Endodermal cell (in vitro differentiated cells): ENCODE measurements around the gene C19orf73. TPM values are rescaled to one million over a fixed set of nuclear protein-coding genes. Genes with fewer than 3 reads are reported as not detected.

ENCODE experiments used
- DNase-seq: peaks from one replicate; pipeline ENCODE4 v3.0.0-alpha.2; 2017
- H3K27ac ChIP-seq: 2 replicates; pipeline ENCODE4 v1.5.1; 2013; ENCODE audit warnings: mild to moderate bottlenecking, low read depth, low read length, moderate library complexity
- H3K27me3 ChIP-seq: 2 replicates; pipeline ENCODE4 v1.6.1; 2013; ENCODE audit warnings: mild to moderate bottlenecking, low read length, moderate library complexity; ENCODE audit not compliant: insufficient read depth, control insufficient read depth, poor library complexity, severe bottlenecking
- H3K36me3 ChIP-seq: 2 replicates; pipeline ENCODE4 v1.7.0; 2013; ENCODE audit warnings: mild to moderate bottlenecking, low read length, moderate library complexity; ENCODE audit not compliant: control insufficient read depth, insufficient read depth
- H3K4me1 ChIP-seq: one replicate; pipeline ENCODE4 v1.7.0; 2013; ENCODE audit warnings: low read length; ENCODE audit not compliant: control insufficient read depth, insufficient read depth
- H3K4me3 ChIP-seq: 2 replicates; pipeline ENCODE4 v1.5.1; 2013; ENCODE audit warnings: mild to moderate bottlenecking, low read length, moderate library complexity
- H3K9ac ChIP-seq: 2 replicates; pipeline ENCODE4 v1.6.1; 2013; ENCODE audit warnings: mild to moderate bottlenecking, low read length, moderate library complexity; ENCODE audit not compliant: poor library complexity, severe bottlenecking; ENCODE audit errors: extremely low read depth
- H3K9me3 ChIP-seq: 2 replicates; pipeline ENCODE4 v1.6.1; 2013; ENCODE audit warnings: mild to moderate bottlenecking, low read length, moderate library complexity; ENCODE audit not compliant: control insufficient read depth
- H3K27ac Mint-ChIP-seq: 2 replicates; pipeline ENCODE4 v1.8.0; 2020; ENCODE audit warnings: mixed read lengths
- H3K27me3 Mint-ChIP-seq: 2 replicates; pipeline ENCODE4 v1.8.0; 2021; ENCODE audit warnings: mild to moderate bottlenecking, mixed read lengths; ENCODE audit not compliant: insufficient read depth
- H3K36me3 Mint-ChIP-seq: 2 replicates; pipeline ENCODE4 v1.8.0; 2020; ENCODE audit warnings: low read depth, mixed read lengths
- H3K4me1 Mint-ChIP-seq: 2 replicates; pipeline ENCODE4 v1.8.0; 2020; ENCODE audit warnings: mixed read lengths
- H3K4me3 Mint-ChIP-seq: 2 replicates; pipeline ENCODE4 v1.8.0; 2020; ENCODE audit warnings: mild to moderate bottlenecking, moderate library complexity, mixed read lengths
- H3K9me3 Mint-ChIP-seq: 2 replicates; pipeline ENCODE4 v1.8.0; 2020; ENCODE audit warnings: mild to moderate bottlenecking, mixed read lengths
- WGBS, 2 experiments: methylation state at CpG; one replicate each; pipeline versions ENCODE4 v1.1.5 to v1.1.7; 2013; ENCODE audit warnings: missing lambda C conversion rate in 2 of 2, mixed read lengths in 1 of 2; ENCODE audit not compliant: insufficient coverage in 1 of 2, insufficient read length in 1 of 2; 5-methylcytosine and 5-hydroxymethylcytosine counted together
- total RNA-seq, 2 donors: library from RNA; stranded (reverse); fragmentation: NEBNext Ultra II Directional in 1 of 2; extraction: Animal tissue kit (Norgen Biotek cat#: 25700) in 1 of 2; gene quantifications; 2 replicates in 1 of 2; 3 replicates in 1 of 2; pipeline ENCODE4 v1.2.1, GENCODE V29; 2021
- TF ChIP-seq, protein P1 (sequence below): fragments of 200-600 bp; sonication (generic); conservative IDR thresholded peaks from 2 replicates; pipeline ENCODE4 v1.5.0; 2021; ENCODE audit warnings: antibody characterized with exemption, mild to moderate bottlenecking

The C19orf73 gene
- total RNA-seq, 2 donors from 2014 or later, result 1.9 to 2.5 TPM

DNA sequence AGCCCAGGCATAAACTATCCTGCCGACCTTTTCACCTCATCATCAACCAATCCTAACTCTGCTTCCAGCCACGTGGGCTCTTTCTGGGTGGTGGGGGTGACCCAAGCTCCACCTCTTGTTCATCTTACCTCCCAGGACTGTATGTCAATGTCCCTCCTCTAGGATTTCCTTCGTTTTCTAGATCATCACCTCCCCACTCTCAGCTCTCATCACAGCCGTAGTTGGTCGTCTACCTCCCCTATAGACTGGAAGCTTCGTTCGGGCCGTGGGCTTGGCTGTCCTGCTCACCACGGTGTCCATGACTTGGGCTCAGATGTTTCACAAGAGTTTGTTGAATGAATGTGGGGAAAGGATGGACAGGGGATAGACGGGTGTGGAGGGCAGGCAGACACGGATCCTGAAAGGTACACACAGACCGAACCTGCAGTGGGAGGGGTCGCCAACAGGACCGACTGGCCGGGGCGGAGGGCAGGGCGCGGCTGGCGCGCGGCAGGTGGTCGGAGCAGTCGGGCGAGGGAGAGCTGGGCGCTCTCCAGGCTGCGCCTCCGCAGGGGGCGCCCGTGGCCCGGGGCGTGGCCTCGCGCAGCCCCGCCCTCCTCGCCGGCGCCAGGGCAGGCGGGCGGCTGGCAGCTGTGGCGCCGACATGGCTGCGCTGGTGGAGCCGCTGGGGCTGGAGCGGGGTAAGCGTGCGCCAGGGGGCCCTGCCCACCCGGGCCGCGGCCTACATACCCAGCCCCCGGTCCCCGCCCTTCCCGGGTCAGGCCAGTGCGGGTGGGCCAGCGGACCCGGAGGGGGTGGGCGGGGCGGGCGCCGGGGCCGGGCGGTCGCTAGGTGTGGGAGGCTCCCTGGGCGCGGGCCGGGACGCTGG is 4.9 kb downstream of the C19orf73 start, which contains the start of gene LIN7B:
LIN7B (plus strand) TSS at position 609 of the 868 bp plus-strand sequence; CDS start at position 644, 35 bp downstream.
- Mint-ChIP-seq H3K27me3 (peaks cover 17% of the 10 kb centered on the region), H3K36me3 (peaks cover 11% of the 10 kb centered on the region), H3K27ac (peak within 1 kb of the TSS; percentile 60), H3K4me3 (peak within 1 kb of the TSS; percentile 57), H3K4me1 (peaks cover 13% of the 10 kb centered on the region), H3K9me3 (no peaks in the 10 kb centered on the region)
- Histone ChIP-seq H3K27me3 (no peaks in the 10 kb centered on the region), H3K27ac (no peak within 1 kb of the TSS), H3K4me3 (peak within 1 kb of the TSS; percentile 78), H3K9me3 (no peaks in the 10 kb centered on the region), H3K36me3 (peaks cover 9% of the 10 kb centered on the region), H3K4me1 (no peaks in the 10 kb centered on the region), H3K9ac (no peak within 1 kb of the TSS)
- 2 to 5% methylated on average over 9 to 66 of the region's 66 CpGs for WGBS, 2 experiments
- DNase-seq, result peak; percentile 88
- TF ChIP-seq, protein P1, sequence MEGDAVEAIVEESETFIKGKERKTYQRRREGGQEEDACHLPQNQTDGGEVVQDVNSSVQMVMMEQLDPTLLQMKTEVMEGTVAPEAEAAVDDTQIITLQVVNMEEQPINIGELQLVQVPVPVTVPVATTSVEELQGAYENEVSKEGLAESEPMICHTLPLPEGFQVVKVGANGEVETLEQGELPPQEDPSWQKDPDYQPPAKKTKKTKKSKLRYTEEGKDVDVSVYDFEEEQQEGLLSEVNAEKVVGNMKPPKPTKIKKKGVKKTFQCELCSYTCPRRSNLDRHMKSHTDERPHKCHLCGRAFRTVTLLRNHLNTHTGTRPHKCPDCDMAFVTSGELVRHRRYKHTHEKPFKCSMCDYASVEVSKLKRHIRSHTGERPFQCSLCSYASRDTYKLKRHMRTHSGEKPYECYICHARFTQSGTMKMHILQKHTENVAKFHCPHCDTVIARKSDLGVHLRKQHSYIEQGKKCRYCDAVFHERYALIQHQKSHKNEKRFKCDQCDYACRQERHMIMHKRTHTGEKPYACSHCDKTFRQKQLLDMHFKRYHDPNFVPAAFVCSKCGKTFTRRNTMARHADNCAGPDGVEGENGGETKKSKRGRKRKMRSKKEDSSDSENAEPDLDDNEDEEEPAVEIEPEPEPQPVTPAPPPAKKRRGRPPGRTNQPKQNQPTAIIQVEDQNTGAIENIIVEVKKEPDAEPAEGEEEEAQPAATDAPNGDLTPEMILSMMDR, result peak; percentile 58

DNA sequence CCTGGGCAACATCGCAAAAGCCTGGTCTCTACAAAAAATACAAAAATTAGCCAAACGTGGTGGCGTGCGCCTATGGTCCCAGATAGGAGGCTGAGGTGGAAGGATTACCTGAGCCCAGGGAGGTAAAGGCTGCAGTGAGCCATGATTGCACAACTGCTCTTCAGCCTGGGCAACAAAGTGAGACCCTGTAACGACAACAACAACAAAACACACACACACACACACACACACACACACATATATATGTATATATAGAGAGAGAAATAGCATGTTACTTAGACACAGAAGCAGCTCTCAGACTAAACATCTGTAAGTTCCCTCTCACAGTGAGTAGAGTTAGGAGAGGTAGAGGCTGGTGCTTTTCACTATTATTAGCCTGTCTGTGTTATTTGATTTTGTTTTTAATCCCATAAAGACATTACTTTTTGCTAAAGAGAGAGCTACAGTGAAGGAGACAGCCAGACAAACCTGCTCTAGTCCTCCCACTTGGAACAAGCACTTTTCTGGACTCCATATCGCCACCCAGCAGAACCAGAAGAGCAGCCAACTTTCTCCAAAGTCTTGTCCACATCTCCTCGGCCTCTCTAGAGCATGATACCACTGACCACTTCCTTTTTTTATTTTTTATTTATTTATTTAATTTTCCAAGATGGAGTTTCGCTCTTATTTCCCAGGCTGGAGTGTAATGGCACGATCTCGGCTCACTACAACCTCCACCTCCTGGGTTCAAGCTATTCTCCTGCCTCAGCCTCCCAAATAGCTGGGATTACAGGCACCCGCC is 7.5 kb downstream of the C19orf73 start:
- Histone ChIP-seq H3K27me3 (no peaks in the 10 kb centered on the region), H3K27ac (no peak overlapping the region), H3K4me3 (no peak overlapping the region), H3K9ac (no peak overlapping the region), H3K9me3 (no peaks in the 10 kb centered on the region), H3K4me1 (no peaks in the 10 kb centered on the region), H3K36me3 (peaks cover 34% of the 10 kb centered on the region)
- Mint-ChIP-seq H3K36me3 (peaks cover 30% of the 10 kb centered on the region), H3K4me1 (peaks cover 10% of the 10 kb centered on the region), H3K4me3 (no peak overlapping the region), H3K9me3 (no peaks in the 10 kb centered on the region), H3K27ac (no peak overlapping the region), H3K27me3 (peaks cover 8% of the 10 kb centered on the region)
- DNase-seq, result no peak
- 84 to 94% methylated on average over 7 to 10 of the region's 11 CpGs for WGBS, 2 experiments
- TF ChIP-seq, protein P1, result no peak

DNA sequence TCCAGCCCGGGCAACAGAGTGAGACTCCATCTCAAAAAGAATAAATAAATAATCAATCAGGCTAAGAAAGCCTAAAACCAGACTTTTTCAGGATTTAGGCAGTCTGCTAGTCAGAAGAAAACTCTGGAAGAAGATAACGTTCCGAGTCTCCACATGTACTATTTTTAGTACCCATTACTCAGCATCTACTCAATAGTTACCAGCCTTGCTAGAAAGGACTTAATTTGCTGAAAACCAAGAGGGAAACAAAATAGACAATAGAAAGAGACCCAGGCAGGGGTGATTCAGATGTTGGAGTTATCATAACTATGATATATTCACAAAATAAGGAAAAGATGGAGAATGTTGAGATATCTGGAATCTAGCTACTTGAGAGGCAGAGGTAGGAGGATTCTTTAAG is 8.4 kb downstream of the C19orf73 start:
- no peak overlapping the region for H3K27ac Mint-ChIP-seq
- 86 to 90% methylated on average over 1 to 3 of the region's 3 CpGs for WGBS, 2 experiments
- Histone ChIP-seq H3K27ac (no peak overlapping the region), H3K4me1 (no peaks in the 10 kb centered on the region), H3K4me3 (no peak overlapping the region), H3K9me3 (no peaks in the 10 kb centered on the region), H3K9ac (no peak overlapping the region), H3K36me3 (peaks cover 42% of the 10 kb centered on the region), H3K27me3 (no peaks in the 10 kb centered on the region)
- peaks cover 34% of the 10 kb centered on the region for H3K36me3 Mint-ChIP-seq
- H3K4me3 Mint-ChIP-seq, result no peak overlapping the region
- DNase-seq, result no peak
- H3K9me3 Mint-ChIP-seq, result no peaks in the 10 kb centered on the region
- peaks cover 10% of the 10 kb centered on the region for H3K4me1 Mint-ChIP-seq
- H3K27me3 Mint-ChIP-seq, result peaks cover 4% of the 10 kb centered on the region
- TF ChIP-seq, protein P1, result no peak
